Lung (tissue), 12 donors: ENCODE measurements around the gene AGR2. TPM values are rescaled to one million over a fixed set of nuclear protein-coding genes. Genes with fewer than 3 reads are reported as not detected.

ENCODE experiments used
- ATAC-seq: fragments of 200-7000 bp; cut with Tn5 transposase; one replicate; pipeline ENCODE4 v1.9.1; 2020; ENCODE audit warnings: moderate number of reproducible peaks; ENCODE audit not compliant: insufficient read depth, low FRiP score
- DNase-seq, 3 donors: peaks; one replicate each; pipeline ENCODE4 v3.0.0-alpha.2; 2013 to 2017
- H3K27ac ChIP-seq, 2 donors: one replicate each; pipeline ENCODE4 v1.5.1; 2013; ENCODE audit warnings: mild to moderate bottlenecking in 2 of 2, moderate library complexity in 2 of 2, control low read depth in 1 of 2, inconsistent platforms in 1 of 2, low read depth in 1 of 2, low read length in 1 of 2
- H3K27me3 ChIP-seq, 3 donors: one replicate each; pipeline ENCODE4 v1.5.1; 2013; ENCODE audit warnings: low read length in 2 of 3; ENCODE audit not compliant: control insufficient read depth in 3 of 3, insufficient read depth in 3 of 3
- H3K36me3 ChIP-seq, 4 donors: one replicate each; pipeline ENCODE4 v1.5.1; 2013; ENCODE audit warnings: low read length in 4 of 4, mild to moderate bottlenecking in 1 of 4, moderate library complexity in 1 of 4; ENCODE audit not compliant: control insufficient read depth in 4 of 4, insufficient read depth in 4 of 4
- H3K4me1 ChIP-seq, 5 donors: one replicate each; pipeline ENCODE4 v1.5.1; 2013; ENCODE audit warnings: low read length in 5 of 5, mild to moderate bottlenecking in 2 of 5, moderate library complexity in 1 of 5; ENCODE audit not compliant: control insufficient read depth in 5 of 5, insufficient read depth in 5 of 5
- H3K4me3 ChIP-seq: one replicate; pipeline ENCODE4 v1.5.1; 2013; ENCODE audit warnings: mild to moderate bottlenecking, control low read depth, moderate library complexity
- H3K9ac ChIP-seq, 2 donors: one replicate each; pipeline ENCODE4 v1.5.1; 2013; ENCODE audit warnings: low read length in 2 of 2, control low read depth in 1 of 2; ENCODE audit not compliant: insufficient read depth in 1 of 2
- H3K9me3 ChIP-seq, 4 donors: one replicate each; pipeline ENCODE4 v1.5.1; 2013; ENCODE audit warnings: low read length in 3 of 4, mild to moderate bottlenecking in 1 of 4, moderate library complexity in 1 of 4; ENCODE audit not compliant: control insufficient read depth in 4 of 4, insufficient read depth in 3 of 4
- WGBS, 2 donors: extraction: QIAGEN DNeasy Blood & Tissue Kit; methylation state at CpG; one replicate each; pipeline ENCODE4 v1.1.7; 2013; 5-methylcytosine and 5-hydroxymethylcytosine counted together
- polyA plus RNA-seq, 2 donors: library from polyadenylated mRNA; stranded (reverse); fragments of 200-250 nt; gene quantifications; one replicate each; pipeline ENCODE4 v1.2.1, GENCODE V29; 2013
- total RNA-seq, 2 donors: library from RNA; depleted of rRNA in 1 of 2; stranded (reverse); fragments of >200 nt in 1 of 2; gene quantifications; one replicate each; pipeline ENCODE4 v1.2.1, GENCODE V29; 2014 to 2021
- TF ChIP-seq, protein P1 (sequence below): IDR thresholded peaks from 2 replicates; pipeline ENCODE4 v1.5.1; 2012; ENCODE audit warnings: mild to moderate bottlenecking; ENCODE audit errors: control extremely low read depth, extremely low read depth
- donor health status: control.
- donor health status: control.
- donor health status: Bipolar disorder and iron deficiency.
- donor health status: healthy.
- donor health status: DM: yes; HTN: yes; CAD: no.

The AGR2 gene
- total and polyA plus RNA-seq, 4 donors: 137 to 420 (median 290) TPM

DNA sequence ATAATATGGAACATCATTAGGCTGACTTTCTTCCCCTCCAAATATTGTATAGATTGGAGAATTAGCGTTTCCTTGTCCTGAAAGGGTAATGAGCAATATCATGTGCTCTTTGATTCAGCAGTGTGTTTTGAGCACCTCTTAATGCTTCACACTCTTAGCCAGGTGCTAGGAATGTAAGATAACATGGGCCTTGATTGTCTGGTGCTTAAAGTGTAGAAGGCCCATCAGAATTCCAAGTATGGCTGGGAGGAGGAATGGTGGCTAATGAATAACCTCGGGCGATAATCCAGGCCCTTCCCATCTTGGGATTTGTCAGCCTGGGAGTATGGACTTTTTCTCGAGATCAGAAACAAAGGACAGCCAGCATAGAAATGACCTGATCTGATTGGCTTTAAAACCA is 42.6 kb downstream of the AGR2 start:
- TF ChIP-seq, protein P1, sequence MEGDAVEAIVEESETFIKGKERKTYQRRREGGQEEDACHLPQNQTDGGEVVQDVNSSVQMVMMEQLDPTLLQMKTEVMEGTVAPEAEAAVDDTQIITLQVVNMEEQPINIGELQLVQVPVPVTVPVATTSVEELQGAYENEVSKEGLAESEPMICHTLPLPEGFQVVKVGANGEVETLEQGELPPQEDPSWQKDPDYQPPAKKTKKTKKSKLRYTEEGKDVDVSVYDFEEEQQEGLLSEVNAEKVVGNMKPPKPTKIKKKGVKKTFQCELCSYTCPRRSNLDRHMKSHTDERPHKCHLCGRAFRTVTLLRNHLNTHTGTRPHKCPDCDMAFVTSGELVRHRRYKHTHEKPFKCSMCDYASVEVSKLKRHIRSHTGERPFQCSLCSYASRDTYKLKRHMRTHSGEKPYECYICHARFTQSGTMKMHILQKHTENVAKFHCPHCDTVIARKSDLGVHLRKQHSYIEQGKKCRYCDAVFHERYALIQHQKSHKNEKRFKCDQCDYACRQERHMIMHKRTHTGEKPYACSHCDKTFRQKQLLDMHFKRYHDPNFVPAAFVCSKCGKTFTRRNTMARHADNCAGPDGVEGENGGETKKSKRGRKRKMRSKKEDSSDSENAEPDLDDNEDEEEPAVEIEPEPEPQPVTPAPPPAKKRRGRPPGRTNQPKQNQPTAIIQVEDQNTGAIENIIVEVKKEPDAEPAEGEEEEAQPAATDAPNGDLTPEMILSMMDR: no peak
- H3K36me3 ChIP-seq: peaks cover 0 to 4% (median 0%) of the 10 kb centered on the region in 4 donors
- H3K4me3 ChIP-seq: no peak overlapping the region
- H3K9me3 ChIP-seq: peaks cover 0 to 5% (median 0%) of the 10 kb centered on the region in 4 donors
- peak in 2 of 3 donors; percentile 36 to 60 for DNase-seq
- H3K9ac ChIP-seq: no peak overlapping the region
- 66 to 84% methylated on average over 4 of the region's 4 CpGs for WGBS, 2 donors
- H3K27me3 ChIP-seq: no peaks in the 10 kb centered on the region
- peaks cover 0 to 4% (median 0%) of the 10 kb centered on the region in 5 donors for H3K4me1 ChIP-seq
- H3K27ac ChIP-seq: no peak overlapping the region
- ATAC-seq: peak; percentile 76

DNA sequence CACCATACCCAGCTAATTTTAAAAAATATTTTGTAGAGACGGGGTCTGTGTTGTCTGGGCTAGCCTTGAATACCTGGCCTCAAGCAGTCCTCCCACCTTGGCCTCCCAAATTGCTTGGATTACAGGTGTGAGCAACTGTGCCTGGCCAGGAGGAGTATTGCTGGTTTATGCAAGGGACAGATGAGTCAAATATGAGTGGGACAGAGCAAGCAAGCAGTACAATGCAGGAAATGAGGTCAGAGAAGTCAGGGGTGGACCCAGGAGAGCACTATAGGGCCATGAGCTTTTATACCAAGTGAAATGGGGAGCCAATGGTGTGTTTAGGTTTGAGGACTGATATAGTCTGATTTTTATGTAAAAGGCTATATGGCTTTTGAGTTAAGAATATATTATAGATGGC is 45.0 kb downstream of the AGR2 start:
- Histone ChIP-seq H3K27ac (no peak overlapping the region), H3K27me3 (no peaks in the 10 kb centered on the region), H3K4me1 (peaks cover 0 to under 1% (median 0%) of the 10 kb centered on the region in 5 donors), H3K36me3 (peaks cover 0 to 4% (median 0%) of the 10 kb centered on the region in 4 donors), H3K9me3 (peaks cover 0 to 5% (median 0%) of the 10 kb centered on the region in 4 donors), H3K4me3 (no peak overlapping the region), H3K9ac (no peak overlapping the region)
- no peak for ATAC-seq
- DNase-seq: no peak
- TF ChIP-seq, protein P1: no peak
- 88 to 100% methylated on average over 1 of the region's 1 CpG for WGBS, 2 donors

DNA sequence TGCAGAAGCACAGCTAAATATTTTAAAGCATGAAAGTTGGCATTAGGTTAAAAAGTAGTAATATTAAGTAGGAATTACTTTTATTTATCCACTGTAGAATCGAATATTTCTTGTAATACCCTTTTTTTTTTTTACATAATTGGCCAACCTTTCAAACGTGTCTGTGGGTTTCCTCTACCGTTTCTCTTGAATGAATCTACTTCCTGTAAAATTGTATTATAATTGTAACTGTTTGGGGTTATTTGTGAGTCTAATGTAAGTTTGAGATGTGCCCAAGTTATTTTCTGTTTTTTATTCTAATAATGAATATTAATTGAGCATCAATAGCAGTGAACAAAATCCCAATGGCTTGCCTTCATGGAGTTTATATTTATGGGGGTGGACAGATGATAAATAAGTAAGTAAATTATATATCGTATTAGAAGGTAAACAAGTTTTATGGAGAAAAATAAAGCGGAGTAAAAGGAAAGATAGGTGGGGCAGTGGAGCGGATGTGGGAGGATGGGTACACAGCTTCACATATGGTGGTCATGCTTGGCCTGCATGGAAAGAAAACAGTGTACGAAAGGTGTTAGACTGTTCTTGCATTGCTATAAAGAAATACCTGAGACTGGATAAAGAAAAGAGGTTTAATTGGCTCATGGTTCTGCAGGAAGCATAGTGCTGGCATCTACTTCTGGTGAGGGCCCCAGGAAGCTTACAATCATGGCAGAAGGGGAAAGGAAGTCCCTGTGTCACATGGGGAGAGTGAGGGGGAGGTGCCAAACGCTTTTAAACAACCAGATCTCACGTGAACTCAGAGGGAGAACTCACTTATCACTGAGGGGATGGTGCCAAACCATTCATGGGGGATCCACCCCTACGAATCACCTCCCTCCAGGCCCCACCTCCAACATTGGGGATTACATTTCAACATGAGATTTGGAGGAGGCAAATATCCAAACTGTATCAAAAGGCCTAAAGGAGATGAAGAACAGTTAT is 45.9 kb downstream of the AGR2 start:
- ATAC-seq (no peak), DNase-seq (no peak)
- no peak overlapping the region for H3K4me3 ChIP-seq
- H3K27ac ChIP-seq: no peak overlapping the region
- H3K9me3 ChIP-seq: peaks cover 0 to 5% (median 0%) of the 10 kb centered on the region in 4 donors
- peaks cover 0 to 4% (median 0%) of the 10 kb centered on the region in 4 donors for H3K36me3 ChIP-seq
- peaks cover 0 to 4% (median 0%) of the 10 kb centered on the region in 5 donors for H3K4me1 ChIP-seq
- 70 to 75% methylated on average over 10 of the region's 10 CpGs for WGBS, 2 donors
- TF ChIP-seq, protein P1: no peak
- peaks cover 0 to 3% (median 0%) of the 10 kb centered on the region in 3 donors for H3K27me3 ChIP-seq
- H3K9ac ChIP-seq: no peak overlapping the region
